SU-DHL-6 (cell line): ENCODE measurements around the gene NGF.
"Not testable (repeated sequence)": the region's sequence is repeated elsewhere in the genome, so short reads cannot be mapped to it uniquely, and the experiment has no call there.

ENCODE experiments used
- EZH2phosphoT487 ChIP-seq: fragments of 200-600 bp; sonication (generic), shearing (Covaris generic); conservative IDR thresholded peaks from 2 replicates; pipeline ENCODE4 v1.6.1; 2018; ENCODE audit warnings: mild to moderate bottlenecking, antibody characterized with exemption, low read length, moderate library complexity, mixed read lengths
- TF ChIP-seq, protein P1 (sequence below): fragments of 200-600 bp; sonication (generic); IDR thresholded peaks from one replicate; pipeline ENCODE4 v1.5.1; 2017; ENCODE audit warnings: antibody characterized with exemption, mild to moderate bottlenecking, low read length, moderate library complexity; ENCODE audit not compliant: insufficient read depth, poor library complexity, severe bottlenecking

DNA sequence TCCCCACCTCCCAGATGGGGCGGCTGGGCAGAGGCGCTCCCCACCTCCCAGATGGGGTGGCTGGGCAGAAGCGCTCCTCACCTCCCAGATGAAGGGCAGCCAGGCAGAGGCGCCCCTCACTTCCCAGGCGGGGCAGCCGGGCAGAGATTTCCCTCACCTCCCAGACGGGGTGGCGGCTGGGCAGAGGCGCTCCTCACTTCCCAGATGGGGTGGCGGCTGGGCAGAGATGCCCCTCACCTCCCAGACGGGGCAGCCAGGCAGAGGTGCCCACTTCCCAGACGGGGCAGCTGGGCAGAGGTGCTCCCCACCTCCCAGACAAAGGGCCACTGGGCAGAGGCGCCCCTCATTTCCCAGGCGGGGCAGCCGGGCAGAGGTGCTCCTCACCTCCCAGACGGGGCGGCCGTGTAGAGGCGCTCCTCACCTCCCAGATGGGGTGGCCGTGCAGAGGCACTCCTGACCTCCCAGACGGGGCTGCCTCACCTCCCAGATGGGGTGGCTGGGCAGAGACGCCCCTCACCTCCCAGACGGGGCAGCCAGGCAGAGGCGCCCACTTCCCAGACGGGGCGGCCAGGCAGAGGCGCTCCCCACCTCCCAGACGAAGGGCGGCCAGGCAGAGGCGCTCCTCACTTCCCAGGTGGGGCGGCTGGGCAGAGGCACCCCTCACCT lies 21.9 kb upstream of the NGF start:
- TF ChIP-seq, protein P1, sequence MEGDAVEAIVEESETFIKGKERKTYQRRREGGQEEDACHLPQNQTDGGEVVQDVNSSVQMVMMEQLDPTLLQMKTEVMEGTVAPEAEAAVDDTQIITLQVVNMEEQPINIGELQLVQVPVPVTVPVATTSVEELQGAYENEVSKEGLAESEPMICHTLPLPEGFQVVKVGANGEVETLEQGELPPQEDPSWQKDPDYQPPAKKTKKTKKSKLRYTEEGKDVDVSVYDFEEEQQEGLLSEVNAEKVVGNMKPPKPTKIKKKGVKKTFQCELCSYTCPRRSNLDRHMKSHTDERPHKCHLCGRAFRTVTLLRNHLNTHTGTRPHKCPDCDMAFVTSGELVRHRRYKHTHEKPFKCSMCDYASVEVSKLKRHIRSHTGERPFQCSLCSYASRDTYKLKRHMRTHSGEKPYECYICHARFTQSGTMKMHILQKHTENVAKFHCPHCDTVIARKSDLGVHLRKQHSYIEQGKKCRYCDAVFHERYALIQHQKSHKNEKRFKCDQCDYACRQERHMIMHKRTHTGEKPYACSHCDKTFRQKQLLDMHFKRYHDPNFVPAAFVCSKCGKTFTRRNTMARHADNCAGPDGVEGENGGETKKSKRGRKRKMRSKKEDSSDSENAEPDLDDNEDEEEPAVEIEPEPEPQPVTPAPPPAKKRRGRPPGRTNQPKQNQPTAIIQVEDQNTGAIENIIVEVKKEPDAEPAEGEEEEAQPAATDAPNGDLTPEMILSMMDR: not testable (repeated sequence)
- TF ChIP-seq EZH2phosphoT487: not testable (repeated sequence)
